GM12875 (cell line): ENCODE results near the gene PDE4D.

Source experiments
- H3K4me3 ChIP-seq: one replicate; pipeline ENCODE4 v1.5.1; 2011; ENCODE audit warnings: low read depth, low read length, control low read depth
- CTCF ChIP-seq: IDR thresholded peaks from 2 replicates; pipeline ENCODE4 v1.5.1; 2011; ENCODE audit warnings: low read depth, mild to moderate bottlenecking, control low read depth, inconsistent platforms, low read length, moderate library complexity, borderline replicate concordance; ENCODE audit not compliant: insufficient read depth

The PDE4D gene

DNA sequence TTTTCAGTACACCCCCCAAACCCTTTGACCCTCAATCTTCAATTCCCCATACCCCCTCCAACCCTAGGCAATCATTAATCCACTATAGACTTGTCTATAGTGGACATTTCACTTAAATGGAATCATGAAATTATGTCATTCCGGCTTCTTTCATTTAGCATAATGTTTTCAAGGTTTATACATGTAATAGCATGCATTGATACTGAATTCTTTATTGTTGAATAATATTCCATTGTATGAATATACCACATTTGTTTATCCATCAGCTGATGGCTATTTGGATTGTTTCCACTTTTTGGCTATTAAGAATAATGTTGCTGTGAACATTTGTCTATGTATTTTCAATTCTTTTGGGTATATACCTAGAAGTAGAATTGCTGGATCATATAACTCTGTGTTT lies 238.8 kb downstream of the PDE4D start:
- TF ChIP-seq CTCF = no peak
- no peak overlapping the region for H3K4me3 ChIP-seq

- TF ChIP-seq CTCF = no peak
Measured at GRCh38 chr5:59652449-59652848, 241.1 kb downstream of the PDE4D start.

GRCh38 chr5:59648949-59649921 lies 244.3 kb downstream of the PDE4D start:
- H3K4me3 ChIP-seq = no peak overlapping the region
- no peak for TF ChIP-seq CTCF

More at GRCh38 chr5:59652449-59652848, 241.1 kb downstream of the PDE4D start:
- H3K4me3 ChIP-seq = no peak overlapping the region

GRCh38 chr5:59648038-59648831 lies 245.3 kb downstream of the PDE4D start:
- no peak overlapping the region for H3K4me3 ChIP-seq

DNA sequence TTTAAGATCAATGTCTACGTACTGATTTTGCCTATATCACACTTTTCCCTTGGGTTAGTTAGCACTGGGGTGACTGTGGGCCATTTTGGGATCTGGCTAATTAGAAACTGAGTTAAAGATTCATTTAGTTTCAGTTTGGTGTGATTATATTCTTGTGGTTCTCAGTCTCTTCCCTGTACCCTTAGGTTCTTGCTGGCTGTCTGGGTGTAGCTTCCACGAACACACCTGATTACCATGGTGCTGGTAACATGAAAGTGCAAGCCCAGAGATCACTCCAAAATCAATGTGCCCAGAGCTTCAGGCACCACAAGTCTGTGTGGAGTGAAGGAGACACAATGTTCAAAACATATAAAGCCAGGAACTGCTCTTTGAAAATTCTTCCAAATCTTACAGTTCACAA lies 248.1 kb downstream of the PDE4D start:
- H3K4me3 ChIP-seq = no peak overlapping the region
- no peak for TF ChIP-seq CTCF

More at GRCh38 chr5:59648038-59648831, 245.3 kb downstream of the PDE4D start:
- TF ChIP-seq CTCF = no peak

- H3K4me3 ChIP-seq = no peak overlapping the region
- TF ChIP-seq CTCF = no peak
Measured at GRCh38 chr5:59640411-59640810, 253.1 kb downstream of the PDE4D start.
